BE2C (cell line): ENCODE measurements around the gene DNAI7.

ENCODE experiments used
- DNase-seq: peaks from one replicate; pipeline ENCODE4 v3.0.0-alpha.2; 2020
- H3K27me3 ChIP-seq: fragments of 250-450 bp; sonication (Bioruptor Pico); 2 replicates; pipeline ENCODE4 v1.5.1; 2020; ENCODE audit warnings: mild to moderate bottlenecking
- H3K36me3 ChIP-seq: fragments of 250-450 bp; sonication (Bioruptor Pico); 2 replicates; pipeline ENCODE4 v1.5.1; 2020; ENCODE audit warnings: mild to moderate bottlenecking
- H3K4me1 ChIP-seq: fragments of 250-450 bp; sonication (Bioruptor Pico); 2 replicates; pipeline ENCODE4 v1.5.1; 2020
- H3K4me3 ChIP-seq: 2 replicates; pipeline ENCODE4 v1.5.1; 2011; ENCODE audit warnings: low read depth, low read length
- H3K9me3 ChIP-seq: fragments of 250-450 bp; sonication (Bioruptor Pico); 2 replicates; pipeline ENCODE4 v1.5.1; 2020
- CTCF ChIP-seq: IDR thresholded peaks from 2 replicates; pipeline ENCODE4 v1.5.1; 2012; ENCODE audit warnings: mild to moderate bottlenecking, low read depth, low read length

DNAI7 gene

GRCh38 chr12:25121916-25122315, 73.0 kb downstream of the DNAI7 start:
- Histone ChIP-seq H3K36me3 (no peaks in the 10 kb centered on the region), H3K4me3 (no peak overlapping the region), H3K9me3 (no peaks in the 10 kb centered on the region), H3K4me1 (no peaks in the 10 kb centered on the region), H3K27me3 (no peaks in the 10 kb centered on the region; the same call in 1 of the 2 replicates)
- DNase-seq = no peak
- TF ChIP-seq CTCF = no peak

GRCh38 chr12:25121110-25121509, 73.8 kb downstream of the DNAI7 start:
- H3K4me1 ChIP-seq = no peaks in the 10 kb centered on the region
- no peak for DNase-seq
- H3K4me3 ChIP-seq = no peak overlapping the region
- H3K27me3 ChIP-seq = no peaks in the 10 kb centered on the region; the same call in 1 of the 2 replicates
- no peaks in the 10 kb centered on the region for H3K36me3 ChIP-seq
- no peak for TF ChIP-seq CTCF
- no peaks in the 10 kb centered on the region for H3K9me3 ChIP-seq

- no peak for DNase-seq
- H3K9me3 ChIP-seq = no peaks in the 10 kb centered on the region
- no peaks in the 10 kb centered on the region for H3K4me1 ChIP-seq
- no peak overlapping the region for H3K4me3 ChIP-seq
- no peaks in the 10 kb centered on the region; the same call in 1 of the 2 replicates for H3K27me3 ChIP-seq
- H3K36me3 ChIP-seq = no peaks in the 10 kb centered on the region
- TF ChIP-seq CTCF = peak; percentile 31; the same call in 1 of the 2 replicates
These were observed 75.9 kb downstream of the DNAI7 start for GRCh38 chr12:25119020-25119419.

- DNase-seq = no peak
- H3K9me3 ChIP-seq = no peaks in the 10 kb centered on the region
- TF ChIP-seq CTCF = no peak
These were observed 79.3 kb downstream of the DNAI7 start for GRCh38 chr12:25115677-25116076.

GRCh38 chr12:25113651-25114050, 81.3 kb downstream of the DNAI7 start:
- DNase-seq = no peak
- no peaks in the 10 kb centered on the region for H3K9me3 ChIP-seq
- TF ChIP-seq CTCF = no peak

More at GRCh38 chr12:25115677-25116076, 79.3 kb downstream of the DNAI7 start:
- no peaks in the 10 kb centered on the region for H3K27me3 ChIP-seq
- no peak overlapping the region for H3K4me3 ChIP-seq
- H3K4me1 ChIP-seq = no peaks in the 10 kb centered on the region
- H3K36me3 ChIP-seq = no peaks in the 10 kb centered on the region

GRCh38 chr12:25110260-25110659, 84.7 kb downstream of the DNAI7 start:
- DNase-seq = no peak
- Histone ChIP-seq H3K27me3 (0 out of 2 replicates have a peak, but pooled peaks cover 6% of the 10 kb centered on the region), H3K9me3 (no peaks in the 10 kb centered on the region), H3K4me1 (no peaks in the 10 kb centered on the region), H3K36me3 (no peaks in the 10 kb centered on the region), H3K4me3 (no peak overlapping the region)
- TF ChIP-seq CTCF = no peak

More at GRCh38 chr12:25113651-25114050, 81.3 kb downstream of the DNAI7 start:
- no peaks in the 10 kb centered on the region for H3K27me3 ChIP-seq
- H3K36me3 ChIP-seq = no peaks in the 10 kb centered on the region
- no peak overlapping the region for H3K4me3 ChIP-seq
- no peaks in the 10 kb centered on the region for H3K4me1 ChIP-seq
